ENCODE results near the gene GPATCH4.
A peak's percentile ranks its signal among the peaks of the same experiment; 100 is the strongest.

The GPATCH4 gene

GRCh38 chr1:156584813-156585212 is 16.5 kb downstream of the GPATCH4 start:
- Histone ChIP-seq H3K4me3 (ENCODE audit: low read depth in 1 of 2, low read length in 2 of 2) (no peak overlapping the region), H3K27me3 (ENCODE audit: control insufficient read depth in 1 of 2, insufficient read depth in 2 of 2, low read length in 2 of 2) (no peaks in the 10 kb centered on the region), H3K36me3 (ENCODE audit: insufficient read depth, low read length) (no peaks in the 10 kb centered on the region), H3K27ac (ENCODE audit: low read depth, low read length) (no peak overlapping the region), H3K4me1 (ENCODE audit: insufficient read depth, low read length) (no peaks in the 10 kb centered on the region), H3K9me3 (ENCODE audit: low read length) (no peaks in the 10 kb centered on the region), H3K9ac (ENCODE audit: low read length) (no peak overlapping the region)

- Histone ChIP-seq H3K9ac (ENCODE audit: low read length) (no peak overlapping the region), H3K4me3 (ENCODE audit: low read depth in 1 of 2, low read length in 2 of 2) (no peak overlapping the region), H3K36me3 (ENCODE audit: insufficient read depth, low read length) (no peaks in the 10 kb centered on the region), H3K9me3 (ENCODE audit: low read length) (no peaks in the 10 kb centered on the region), H3K27ac (ENCODE audit: low read depth, low read length) (no peak overlapping the region), H3K4me1 (ENCODE audit: insufficient read depth, low read length) (no peaks in the 10 kb centered on the region), H3K27me3 (ENCODE audit: control insufficient read depth in 1 of 2, insufficient read depth in 2 of 2, low read length in 2 of 2) (no peaks in the 10 kb centered on the region)
Measured at GRCh38 chr1:156583821-156584622, 17.3 kb downstream of the GPATCH4 start.

GRCh38 chr1:156582388-156583017 is 18.8 kb downstream of the GPATCH4 start:
- H3K4me1 ChIP-seq (ENCODE audit: insufficient read depth, low read length) = no peaks in the 10 kb centered on the region
- H3K4me3 ChIP-seq (ENCODE audit: low read depth in 1 of 2, low read length in 2 of 2) = no peak overlapping the region
- no peak overlapping the region for H3K9ac ChIP-seq (ENCODE audit: low read length)
- no peak overlapping the region for H3K27ac ChIP-seq (ENCODE audit: low read depth, low read length)
- H3K27me3 ChIP-seq (ENCODE audit: control insufficient read depth in 1 of 2, insufficient read depth in 2 of 2, low read length in 2 of 2) = no peaks in the 10 kb centered on the region
- H3K9me3 ChIP-seq (ENCODE audit: low read length) = no peaks in the 10 kb centered on the region
- H3K36me3 ChIP-seq (ENCODE audit: insufficient read depth, low read length) = no peaks in the 10 kb centered on the region

GRCh38 chr1:156581661-156582387 is 19.5 kb downstream of the GPATCH4 start:
- Histone ChIP-seq H3K4me3 (ENCODE audit: low read depth in 1 of 2, low read length in 2 of 2) (no peak overlapping the region), H3K4me1 (ENCODE audit: insufficient read depth, low read length) (no peaks in the 10 kb centered on the region), H3K27me3 (ENCODE audit: control insufficient read depth in 1 of 2, insufficient read depth in 2 of 2, low read length in 2 of 2) (no peaks in the 10 kb centered on the region), H3K9ac (ENCODE audit: low read length) (no peak overlapping the region), H3K36me3 (ENCODE audit: insufficient read depth, low read length) (no peaks in the 10 kb centered on the region), H3K9me3 (ENCODE audit: low read length) (no peaks in the 10 kb centered on the region), H3K27ac (ENCODE audit: low read depth, low read length) (no peak overlapping the region)

GRCh38 chr1:156579472-156579871 is 21.8 kb downstream of the GPATCH4 start, which contains the start of gene TTC24:
Gene TTC24 (plus strand): TSS chr1:156579723. CDS start chr1:156581365, 1,642 bp downstream.
- Histone ChIP-seq H3K4me1 (ENCODE audit: insufficient read depth, low read length) (no peaks in the 10 kb centered on the region), H3K9ac (ENCODE audit: low read length) (no peak within 1 kb of the TSS), H3K27ac (ENCODE audit: low read depth, low read length) (no peak within 1 kb of the TSS), H3K4me3 (ENCODE audit: low read depth in 1 of 2, low read length in 2 of 2) (no peak within 1 kb of the TSS), H3K9me3 (ENCODE audit: low read length) (no peaks in the 10 kb centered on the region), H3K27me3 (ENCODE audit: control insufficient read depth in 1 of 2, insufficient read depth in 2 of 2, low read length in 2 of 2) (no peaks in the 10 kb centered on the region), H3K36me3 (ENCODE audit: insufficient read depth, low read length) (no peaks in the 10 kb centered on the region)

GRCh38 chr1:156578055-156578454 is 23.2 kb downstream of the GPATCH4 start:
- H3K9ac ChIP-seq (ENCODE audit: low read length) = no peak overlapping the region
- no peaks in the 10 kb centered on the region for H3K36me3 ChIP-seq (ENCODE audit: insufficient read depth, low read length)
- no peak overlapping the region for H3K4me3 ChIP-seq (ENCODE audit: low read depth in 1 of 2, low read length in 2 of 2)
- H3K4me1 ChIP-seq (ENCODE audit: insufficient read depth, low read length) = no peaks in the 10 kb centered on the region
- no peaks in the 10 kb centered on the region for H3K9me3 ChIP-seq (ENCODE audit: low read length)
- H3K27me3 ChIP-seq (ENCODE audit: control insufficient read depth in 1 of 2, insufficient read depth in 2 of 2, low read length in 2 of 2) = no peaks in the 10 kb centered on the region
- H3K27ac ChIP-seq (ENCODE audit: low read depth, low read length) = no peak overlapping the region

GRCh38 chr1:156577550-156577949 is 23.7 kb downstream of the GPATCH4 start:
- H3K27ac ChIP-seq (ENCODE audit: low read depth, low read length) = no peak overlapping the region

GRCh38 chr1:156574039-156574633 is 27.1 kb downstream of the GPATCH4 start:
- H3K9me3 ChIP-seq (ENCODE audit: low read length) = no peaks in the 10 kb centered on the region
- H3K4me3 ChIP-seq (ENCODE audit: low read depth in 1 of 2, low read length in 2 of 2) = no peak overlapping the region
- H3K36me3 ChIP-seq (ENCODE audit: insufficient read depth, low read length) = no peaks in the 10 kb centered on the region
- no peak overlapping the region for H3K9ac ChIP-seq (ENCODE audit: low read length)
- H3K27me3 ChIP-seq (ENCODE audit: control insufficient read depth in 1 of 2, insufficient read depth in 2 of 2, low read length in 2 of 2) = no peaks in the 10 kb centered on the region
- peaks cover 10% of the 10 kb centered on the region for H3K4me1 ChIP-seq (ENCODE audit: insufficient read depth, low read length)
- no peak overlapping the region for H3K27ac ChIP-seq (ENCODE audit: low read depth, low read length)

More at GRCh38 chr1:156577550-156577949, 23.7 kb downstream of the GPATCH4 start:
- Histone ChIP-seq H3K4me1 (ENCODE audit: insufficient read depth, low read length) (peaks cover 3% of the 10 kb centered on the region), H3K27me3 (ENCODE audit: control insufficient read depth in 1 of 2, insufficient read depth in 2 of 2, low read length in 2 of 2) (no peaks in the 10 kb centered on the region), H3K9ac (ENCODE audit: low read length) (no peak overlapping the region), H3K4me3 (ENCODE audit: low read depth in 1 of 2, low read length in 2 of 2) (no peak overlapping the region), H3K9me3 (ENCODE audit: low read length) (no peaks in the 10 kb centered on the region), H3K36me3 (ENCODE audit: insufficient read depth, low read length) (no peaks in the 10 kb centered on the region)

- Histone ChIP-seq H3K36me3 (ENCODE audit: insufficient read depth, low read length) (no peaks in the 10 kb centered on the region), H3K4me3 (ENCODE audit: low read depth in 1 of 2, low read length in 2 of 2) (peak overlapping the region in 1 of 2 donors; percentile 12), H3K9ac (ENCODE audit: low read length) (no peak overlapping the region), H3K27ac (ENCODE audit: low read depth, low read length) (no peak overlapping the region), H3K4me1 (ENCODE audit: insufficient read depth, low read length) (peaks cover 10% of the 10 kb centered on the region), H3K27me3 (ENCODE audit: control insufficient read depth in 1 of 2, insufficient read depth in 2 of 2, low read length in 2 of 2) (no peaks in the 10 kb centered on the region), H3K9me3 (ENCODE audit: low read length) (no peaks in the 10 kb centered on the region)
Measured at GRCh38 chr1:156572663-156573018, 28.6 kb downstream of the GPATCH4 start.

GRCh38 chr1:156571919-156572662 is 29.2 kb downstream of the GPATCH4 start, which contains the start of gene IQGAP3:
Gene IQGAP3 (minus strand): TSS chr1:156572565. CDS start chr1:156572529, 36 bp downstream.
- Histone ChIP-seq H3K9ac (ENCODE audit: low read length) (no peak within 1 kb of the TSS), H3K36me3 (ENCODE audit: insufficient read depth, low read length) (no peaks in the 10 kb centered on the region), H3K27ac (ENCODE audit: low read depth, low read length) (no peak within 1 kb of the TSS), H3K27me3 (ENCODE audit: control insufficient read depth in 1 of 2, insufficient read depth in 2 of 2, low read length in 2 of 2) (no peaks in the 10 kb centered on the region), H3K4me1 (ENCODE audit: insufficient read depth, low read length) (peaks cover 10% of the 10 kb centered on the region), H3K9me3 (ENCODE audit: low read length) (no peaks in the 10 kb centered on the region), H3K4me3 (ENCODE audit: low read depth in 1 of 2, low read length in 2 of 2) (peak within 1 kb of the TSS; percentile 12 to 22)
